DMS114 treated with DMSO at 0.1 percent for 48 hours (cell line): ENCODE results near the gene TMEM170A.

Source experiments
- DNase-seq: peaks from one replicate; lab custom pipeline; 2025; ENCODE audit not compliant: unreplicated experiment; lab: John Stamatoyannopoulos, UW

TMEM170A gene

DNA sequence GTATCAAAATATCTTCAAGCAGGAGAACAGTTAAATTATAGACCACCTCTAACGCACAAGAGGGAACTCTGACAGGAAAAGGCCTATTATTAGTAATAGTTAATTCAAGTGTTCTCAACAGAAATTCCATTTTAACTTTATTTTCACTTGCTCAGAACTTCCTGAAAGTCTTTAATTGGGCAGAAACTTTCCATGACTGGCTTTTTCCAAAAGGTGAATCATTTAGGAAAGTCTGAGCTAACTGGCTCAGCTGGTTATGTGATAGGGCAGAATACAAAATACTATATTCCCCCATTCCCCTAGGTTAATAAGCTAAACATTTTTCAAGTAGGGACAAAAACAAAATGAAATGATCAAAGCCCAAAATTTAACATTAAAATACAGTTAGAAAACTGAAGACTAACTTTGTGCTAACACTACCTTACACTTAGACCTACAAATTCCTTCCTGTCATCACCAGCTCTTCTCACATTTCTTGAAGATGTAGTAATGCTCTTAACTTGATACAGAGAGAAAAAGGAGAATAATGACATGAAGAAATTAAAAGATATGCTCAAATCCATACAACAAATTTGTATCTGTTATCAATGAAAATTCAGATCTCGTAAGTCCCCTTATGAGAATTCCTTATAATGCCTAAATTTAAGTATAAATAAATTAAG lies 62.2 kb downstream of the TMEM170A start:
- no peak for DNase-seq

DNA sequence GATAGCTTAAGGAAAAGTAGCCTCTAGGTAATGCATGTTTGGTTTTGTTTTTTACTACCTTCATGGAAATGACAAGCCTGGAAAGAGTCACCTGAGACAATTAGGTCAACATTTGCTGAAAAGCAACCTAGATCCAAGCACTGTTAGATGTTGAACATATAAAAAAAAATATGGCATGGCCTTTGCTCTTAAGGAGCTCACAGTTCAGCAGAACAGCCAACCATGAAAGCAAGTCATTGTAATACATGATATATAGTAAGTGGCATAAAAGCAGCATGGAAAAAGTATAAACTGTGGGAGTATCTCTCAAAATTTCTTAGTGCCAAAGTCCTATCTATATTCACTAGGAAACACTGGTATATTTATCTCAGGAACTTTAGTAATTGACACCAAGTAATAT lies 62.8 kb downstream of the TMEM170A start:
- no peak for DNase-seq

- DNase-seq: no peak
These were observed 66.2 kb downstream of the TMEM170A start for GRCh38 chr16:75398333-75398732.

GRCh38 chr16:75394941-75395340 lies 69.5 kb downstream of the TMEM170A start:
- no peak for DNase-seq
